ENCODE data around the gene TIMM22. TPM values are rescaled to one million over a fixed set of nuclear protein-coding genes. Genes with fewer than 3 reads are reported as not detected.
A peak's percentile ranks its signal among the peaks of the same experiment; 100 is the strongest.

Gene TIMM22
- total RNA-seq, 3 donors from 2014 or later, result 8.2 to 11.4 (median 10.1) TPM

DNA sequence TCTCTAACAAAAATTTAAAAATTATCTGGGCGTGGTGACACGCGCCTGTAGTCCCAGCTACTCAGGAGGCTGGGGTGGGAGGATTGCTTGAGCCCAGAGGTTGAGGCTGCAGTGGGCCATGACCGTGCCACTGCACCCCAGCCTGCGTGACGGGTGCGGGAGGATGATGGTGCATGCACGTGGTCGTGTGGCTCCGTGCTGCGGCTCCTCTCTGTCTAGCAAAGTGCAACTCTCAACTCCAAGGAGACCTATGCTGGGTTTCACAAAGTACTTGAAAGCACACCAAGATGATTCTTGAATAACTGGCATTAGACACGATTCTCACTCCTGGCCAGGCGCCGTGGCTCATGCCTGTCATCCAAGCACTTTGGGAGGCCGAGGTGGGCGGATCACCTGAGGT is 43.2 kb upstream of the TIMM22 start:
- H3K9me3 ChIP-seq, result no peaks in the 10 kb centered on the region
- intact Hi-C loops (cut with DNase I, micrococcal nuclease), result no loop called here
- TF ChIP-seq, protein P1, sequence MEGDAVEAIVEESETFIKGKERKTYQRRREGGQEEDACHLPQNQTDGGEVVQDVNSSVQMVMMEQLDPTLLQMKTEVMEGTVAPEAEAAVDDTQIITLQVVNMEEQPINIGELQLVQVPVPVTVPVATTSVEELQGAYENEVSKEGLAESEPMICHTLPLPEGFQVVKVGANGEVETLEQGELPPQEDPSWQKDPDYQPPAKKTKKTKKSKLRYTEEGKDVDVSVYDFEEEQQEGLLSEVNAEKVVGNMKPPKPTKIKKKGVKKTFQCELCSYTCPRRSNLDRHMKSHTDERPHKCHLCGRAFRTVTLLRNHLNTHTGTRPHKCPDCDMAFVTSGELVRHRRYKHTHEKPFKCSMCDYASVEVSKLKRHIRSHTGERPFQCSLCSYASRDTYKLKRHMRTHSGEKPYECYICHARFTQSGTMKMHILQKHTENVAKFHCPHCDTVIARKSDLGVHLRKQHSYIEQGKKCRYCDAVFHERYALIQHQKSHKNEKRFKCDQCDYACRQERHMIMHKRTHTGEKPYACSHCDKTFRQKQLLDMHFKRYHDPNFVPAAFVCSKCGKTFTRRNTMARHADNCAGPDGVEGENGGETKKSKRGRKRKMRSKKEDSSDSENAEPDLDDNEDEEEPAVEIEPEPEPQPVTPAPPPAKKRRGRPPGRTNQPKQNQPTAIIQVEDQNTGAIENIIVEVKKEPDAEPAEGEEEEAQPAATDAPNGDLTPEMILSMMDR (IDR thresholded peaks at IDR 0.05), result no peak
- no peaks in the 10 kb centered on the region for H3K4me1 ChIP-seq (ENCODE audit: low read depth)
- no peaks in the 10 kb centered on the region for H3K36me3 ChIP-seq (ENCODE audit: low read depth)
- DNase-seq (peak in 1 of 3 donors; percentile 6), ATAC-seq (no peak)
- no peak overlapping the region for H3K4me3 ChIP-seq

DNA sequence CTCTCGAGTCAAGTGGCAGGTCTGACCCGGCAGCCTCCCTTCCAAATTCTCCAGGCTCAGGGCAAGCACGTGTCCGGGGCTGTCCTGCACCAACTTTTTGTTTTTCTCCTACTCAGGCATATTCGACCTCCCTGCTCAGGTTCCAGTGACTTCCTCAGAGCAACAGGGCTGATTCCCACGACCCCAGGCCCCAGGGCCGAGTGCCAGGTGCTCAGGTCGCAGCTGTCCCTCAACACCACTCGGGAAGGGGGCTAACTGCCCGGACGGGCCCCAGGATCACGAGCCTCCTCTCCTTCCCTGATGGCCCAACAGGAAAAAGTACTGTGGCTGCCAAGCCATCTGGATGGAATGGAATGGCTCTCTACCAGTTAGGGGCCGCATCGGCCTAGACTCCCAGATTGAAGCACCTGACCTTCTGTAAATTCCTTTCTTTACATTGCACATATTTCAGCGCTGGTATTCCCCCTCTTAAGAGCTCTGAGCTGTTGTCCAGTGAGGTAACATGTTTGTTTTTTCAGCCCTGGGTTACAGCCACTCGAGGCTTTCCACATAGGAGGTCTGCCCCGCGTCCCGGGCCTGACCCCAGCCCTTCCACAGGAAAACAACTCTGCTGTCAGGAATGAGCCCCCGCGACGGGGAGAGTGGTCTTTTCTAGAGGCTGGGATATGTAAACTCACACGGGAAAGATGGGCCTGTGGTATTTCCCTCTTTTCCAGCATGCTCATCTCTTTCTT is 42.3 kb upstream of the TIMM22 start:
- Histone ChIP-seq H3K9me3 (no peaks in the 10 kb centered on the region), H3K4me3 (no peak overlapping the region), H3K4me1 (ENCODE audit: low read depth) (no peaks in the 10 kb centered on the region), H3K36me3 (ENCODE audit: low read depth) (no peaks in the 10 kb centered on the region)
- ATAC-seq, result no peak
- peak in 1 of 3 donors; percentile 20 for DNase-seq
- intact Hi-C loops (cut with DNase I, micrococcal nuclease), result no loop called here
- TF ChIP-seq, protein P1 (IDR thresholded peaks at IDR 0.05), result no peak

DNA sequence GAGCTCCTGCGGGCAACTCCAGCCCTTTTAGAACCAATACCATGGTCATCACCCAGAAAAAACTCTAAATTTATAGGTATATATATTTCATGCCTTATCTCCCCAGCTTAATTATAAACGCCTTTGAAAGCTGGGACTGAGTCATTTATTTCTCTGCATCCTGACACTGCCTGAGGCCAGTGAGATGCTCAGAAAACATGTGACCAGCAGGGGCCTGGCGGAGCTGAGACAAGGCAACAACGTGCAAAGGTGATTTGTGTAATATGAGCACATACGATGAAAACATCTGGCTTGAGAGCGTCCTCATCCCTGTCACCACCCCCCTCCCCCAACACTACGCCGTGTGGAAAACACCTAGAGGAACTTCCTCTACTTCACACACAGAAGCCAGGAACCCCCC is 40.0 kb upstream of the TIMM22 start:
- Histone ChIP-seq H3K9me3 (no peaks in the 10 kb centered on the region), H3K36me3 (ENCODE audit: low read depth) (no peaks in the 10 kb centered on the region), H3K4me1 (ENCODE audit: low read depth) (no peaks in the 10 kb centered on the region), H3K4me3 (no peak overlapping the region)
- TF ChIP-seq, protein P1 (IDR thresholded peaks at IDR 0.05), result no peak
- DNase-seq (no peak), ATAC-seq (no peak)
- intact Hi-C loops (cut with DNase I, micrococcal nuclease), result no loop called here

DNA sequence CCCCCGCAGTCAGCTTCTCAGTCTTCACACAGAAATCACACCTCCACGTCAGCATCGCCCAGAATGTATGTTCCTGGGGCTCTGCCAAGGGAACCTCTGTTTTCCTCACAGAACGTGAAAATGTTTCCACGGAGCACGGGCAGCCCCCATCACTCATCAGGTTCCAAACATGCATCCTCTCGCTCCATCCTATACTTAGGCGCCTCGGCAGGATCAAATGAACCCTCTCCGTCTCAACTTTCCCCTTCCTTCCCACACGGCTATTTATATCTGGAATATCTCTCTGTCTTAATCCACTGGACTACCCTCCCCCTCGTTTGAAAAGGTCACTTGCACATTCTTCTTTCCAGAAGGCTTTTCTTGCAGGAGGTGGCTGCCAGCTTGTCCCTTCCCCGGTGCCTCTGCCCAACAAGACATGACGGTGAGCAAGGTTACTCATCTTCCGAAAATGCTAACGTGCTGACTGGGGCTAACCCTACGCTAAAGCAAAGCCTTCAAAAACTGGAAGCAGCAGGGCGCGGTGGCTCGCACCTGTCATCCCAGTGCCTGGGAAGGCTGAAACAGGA is 39.0 kb upstream of the TIMM22 start:
- H3K9me3 ChIP-seq, result no peaks in the 10 kb centered on the region
- H3K4me3 ChIP-seq, result no peak overlapping the region
- DNase-seq, result peak in 1 of 3 donors; percentile 4
- ATAC-seq, result no peak
- TF ChIP-seq, protein P1 (IDR thresholded peaks at IDR 0.05), result no peak
- H3K4me1 ChIP-seq (ENCODE audit: low read depth), result no peaks in the 10 kb centered on the region
- no peaks in the 10 kb centered on the region for H3K36me3 ChIP-seq (ENCODE audit: low read depth)
- intact Hi-C loops (cut with DNase I, micrococcal nuclease), result no loop called here

DNA sequence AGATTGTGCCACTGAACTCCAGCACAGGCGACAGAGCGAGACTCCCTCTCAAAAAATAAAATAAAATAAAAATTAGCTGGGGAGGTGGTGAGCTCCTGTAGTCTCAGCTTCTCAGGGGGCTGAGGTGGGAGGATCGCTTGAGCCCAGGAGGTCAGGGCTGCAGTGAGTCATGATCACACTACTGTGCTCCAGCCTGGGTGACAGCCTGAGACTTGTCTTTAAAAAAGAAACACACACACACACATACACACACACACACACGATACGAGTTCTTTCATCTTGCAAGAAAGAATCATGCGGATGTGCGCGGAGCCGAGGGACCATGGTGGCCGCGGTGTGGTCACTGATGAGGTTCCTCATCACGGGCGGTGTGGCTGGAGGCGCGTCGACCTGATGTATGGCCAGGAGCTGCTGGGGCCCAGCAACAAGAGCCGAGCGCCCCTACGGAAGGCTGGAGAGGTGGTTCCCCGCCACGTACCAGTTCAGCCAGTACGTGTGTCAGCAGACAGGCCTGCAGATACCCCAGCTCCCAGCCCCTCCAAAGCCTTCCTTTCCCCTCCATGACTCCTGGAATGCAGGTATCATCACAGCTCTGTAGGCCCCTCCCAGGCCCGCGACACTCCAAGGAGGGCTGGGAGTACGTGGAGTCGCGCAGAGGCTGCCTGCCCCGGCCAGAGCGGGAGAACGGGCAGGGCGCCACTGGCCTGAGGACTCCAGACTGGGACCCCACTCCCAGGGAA is 38.0 kb upstream of the TIMM22 start:
- no peaks in the 10 kb centered on the region for H3K9me3 ChIP-seq
- H3K4me3 ChIP-seq, result no peak overlapping the region
- intact Hi-C loops (cut with DNase I, micrococcal nuclease), result no loop called here
- H3K4me1 ChIP-seq (ENCODE audit: low read depth), result no peaks in the 10 kb centered on the region
- ATAC-seq (no peak), DNase-seq (peak in 1 of 3 donors; percentile 10)
- TF ChIP-seq, protein P1 (IDR thresholded peaks at IDR 0.05), result no peak
- H3K36me3 ChIP-seq (ENCODE audit: low read depth), result no peaks in the 10 kb centered on the region
